Liver (tissue), 9 donors: ENCODE results near the gene PCDH15. TPM values are rescaled to one million over a fixed set of nuclear protein-coding genes. Genes with fewer than 3 reads are reported as not detected.
"Not testable (repeated sequence)": the region's sequence is repeated elsewhere in the genome, so short reads cannot be mapped to it uniquely, and the experiment has no call there.

Experiments used
- DNase-seq: peaks from one replicate; pipeline ENCODE4 v3.0.0-alpha.2; 2017; ENCODE audit warnings: low spot score
- H3K27ac ChIP-seq, 2 donors: one replicate each; pipeline ENCODE4 v1.7.0; 2013; ENCODE audit warnings: inconsistent platforms in 2 of 2, low read length in 2 of 2, control low read depth in 1 of 2, low read depth in 1 of 2, mild to moderate bottlenecking in 1 of 2
- H3K27me3 ChIP-seq, 4 donors: one replicate each; pipeline versions ENCODE4 v1.6.1 to v1.7.0; 2013; ENCODE audit warnings: low read length in 3 of 4, inconsistent platforms in 1 of 4, mild to moderate bottlenecking in 1 of 4, moderate library complexity in 1 of 4; ENCODE audit not compliant: control insufficient read depth in 4 of 4, insufficient read depth in 4 of 4
- H3K36me3 ChIP-seq, 4 donors: one replicate each; pipeline versions ENCODE4 v1.6.1 to v1.7.0; 2013; ENCODE audit warnings: low read length in 3 of 4, mild to moderate bottlenecking in 3 of 4, low read depth in 1 of 4, moderate library complexity in 1 of 4; ENCODE audit not compliant: control insufficient read depth in 4 of 4, insufficient read depth in 3 of 4
- H3K4me1 ChIP-seq, 4 donors: one replicate each; pipeline versions ENCODE4 v1.6.1 to v1.7.0; 2013; ENCODE audit warnings: low read length in 3 of 4, mild to moderate bottlenecking in 3 of 4, moderate library complexity in 1 of 4; ENCODE audit not compliant: control insufficient read depth in 4 of 4, insufficient read depth in 4 of 4
- H3K4me3 ChIP-seq, 3 donors: one replicate each; pipeline versions ENCODE4 v1.6.1 to v1.7.0; 2013; ENCODE audit warnings: low read length in 3 of 3, control low read depth in 1 of 3, low read depth in 1 of 3, mild to moderate bottlenecking in 1 of 3
- H3K9ac ChIP-seq, 2 donors: one replicate each; pipeline ENCODE4 v1.7.0; 2013; ENCODE audit warnings: low read length in 2 of 2, mild to moderate bottlenecking in 2 of 2, moderate library complexity in 2 of 2, control low read depth in 1 of 2, low read depth in 1 of 2
- H3K9me3 ChIP-seq, 4 donors: one replicate each; pipeline versions ENCODE4 v1.6.1 to v1.7.0; 2013; ENCODE audit warnings: low read length in 3 of 4; ENCODE audit not compliant: control insufficient read depth in 4 of 4
- ATF3 ChIP-seq: IDR thresholded peaks from 2 replicates; pipeline ENCODE4 v1.6.1; 2016; ENCODE audit warnings: antibody characterized with exemption
- EGR1 ChIP-seq, 2 donors: IDR thresholded peaks; 2 replicates each; pipeline ENCODE4 v1.6.1; 2016 to 2018; ENCODE audit warnings: antibody characterized with exemption in 2 of 2, low read depth in 2 of 2
- FOXA1 ChIP-seq: IDR thresholded peaks from 2 replicates; pipeline ENCODE4 v1.6.1; 2016; ENCODE audit warnings: antibody characterized with exemption
- FOXA2 ChIP-seq: IDR thresholded peaks from 2 replicates; pipeline ENCODE4 v1.6.1; 2016; ENCODE audit warnings: antibody characterized with exemption
- GABPA ChIP-seq, 2 donors: IDR thresholded peaks in 1 of 2; conservative IDR thresholded peaks in 1 of 2; 2 replicates each; pipeline ENCODE4 v1.6.1; 2016; ENCODE audit warnings: antibody characterized with exemption in 2 of 2, mild to moderate bottlenecking in 1 of 2, moderate library complexity in 1 of 2
- HNF4A ChIP-seq, 2 donors: conservative IDR thresholded peaks; 2 replicates each; pipeline ENCODE4 v1.6.1; 2016; ENCODE audit warnings: antibody characterized with exemption in 2 of 2, mild to moderate bottlenecking in 2 of 2
- HNF4G ChIP-seq: IDR thresholded peaks from 2 replicates; pipeline ENCODE4 v1.6.1; 2016; ENCODE audit warnings: antibody characterized with exemption
- JUND ChIP-seq, 2 donors: IDR thresholded peaks; 2 replicates each; pipeline ENCODE4 v1.6.1; 2016; ENCODE audit warnings: antibody characterized with exemption in 2 of 2
- MAX ChIP-seq: IDR thresholded peaks from 2 replicates; pipeline ENCODE4 v1.6.1; 2016; ENCODE audit warnings: antibody characterized with exemption
- NR2F2 ChIP-seq: IDR thresholded peaks from 2 replicates; pipeline ENCODE4 v1.6.1; 2016; ENCODE audit warnings: antibody characterized with exemption
- RAD21 ChIP-seq, 2 donors: IDR thresholded peaks; 2 replicates each; pipeline ENCODE4 v1.6.1; 2016; ENCODE audit warnings: antibody characterized with exemption in 2 of 2, mild to moderate bottlenecking in 2 of 2
- REST ChIP-seq: IDR thresholded peaks from 2 replicates; pipeline ENCODE4 v1.6.1; 2016; ENCODE audit warnings: antibody characterized with exemption, mild to moderate bottlenecking
- RXRA ChIP-seq, 2 donors: IDR thresholded peaks; 2 replicates each; pipeline ENCODE4 v1.6.1; 2017 to 2018; ENCODE audit warnings: antibody characterized with exemption in 2 of 2, mild to moderate bottlenecking in 1 of 2
- SP1 ChIP-seq: IDR thresholded peaks from 2 replicates; pipeline ENCODE4 v1.6.1; 2018; ENCODE audit warnings: antibody characterized with exemption, mild to moderate bottlenecking
- TAF1 ChIP-seq: conservative IDR thresholded peaks from 2 replicates; pipeline ENCODE4 v1.6.1; 2016; ENCODE audit warnings: antibody characterized with exemption, mild to moderate bottlenecking
- YY1 ChIP-seq: IDR thresholded peaks from 2 replicates; pipeline ENCODE4 v1.6.1; 2016; ENCODE audit warnings: antibody characterized with exemption, mild to moderate bottlenecking
- ZBTB33 ChIP-seq: IDR thresholded peaks from 2 replicates; pipeline ENCODE4 v1.6.1; 2016; ENCODE audit warnings: antibody characterized with exemption
- WGBS: extraction: QIAGEN DNeasy Blood & Tissue Kit; methylation state at CpG from one replicate; pipeline ENCODE4 v1.1.7; 2013; 5-methylcytosine and 5-hydroxymethylcytosine counted together
- polyA plus RNA-seq, 2 donors: library from polyadenylated mRNA; stranded (reverse) in 1 of 2; unstranded in 1 of 2; fragments of 200-250 nt in 1 of 2; fragments of >200 nt in 1 of 2; fragmentation: Nextera tagmentation in 1 of 2; extraction: Ambion mirVana in 1 of 2; gene quantifications; one replicate each; pipeline versions ENCODE4 v1.2.1 to v1.2.3, GENCODE V29; 2013 to 2015
- total RNA-seq, 2 donors: library from RNA; depleted of rRNA; stranded (reverse); fragments of >200 nt; gene quantifications; one replicate each; pipeline ENCODE4 v1.2.3, GENCODE V29; 2014
- TF ChIP-seq, protein P1 (sequence below): fragments of 150-350 bp; IDR thresholded peaks from 2 replicates; pipeline ENCODE4 v1.5.1; 2017; ENCODE audit warnings: improper control_type of control experiment, low read depth, low read length; ENCODE audit not compliant: missing input control
- donor health status: healthy.
- donor health status: healthy.
- donor health status: healthy.
- donor health status: healthy.
- donor health status: healthy.

PCDH15 gene
- total and polyA plus RNA-seq, 4 donors: 0.05 TPM; not detected in 3

DNA sequence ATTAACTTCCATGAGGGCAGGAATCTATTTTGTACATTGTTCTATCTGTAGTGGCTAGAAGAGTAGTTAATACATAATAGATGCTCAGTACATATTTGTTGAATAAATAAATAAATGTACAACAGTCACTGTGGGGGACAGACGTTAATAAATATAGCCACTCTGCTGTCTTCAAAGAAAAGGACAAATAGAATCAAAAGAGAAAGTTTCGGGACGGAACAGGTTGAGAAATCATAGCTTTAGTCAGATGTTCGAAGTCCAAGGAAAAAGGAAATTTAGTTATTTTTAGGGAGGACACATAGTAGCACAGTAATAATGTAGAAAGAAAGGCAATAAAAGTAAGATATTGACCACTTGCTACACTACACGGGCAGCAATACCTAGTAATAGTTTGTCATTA, 861.4 kb downstream of the PCDH15 start:
- Histone ChIP-seq H3K9ac (no peak overlapping the region), H3K36me3 (no peaks in the 10 kb centered on the region), H3K4me1 (no peaks in the 10 kb centered on the region), H3K27ac (no peak overlapping the region), H3K27me3 (no peaks in the 10 kb centered on the region), H3K4me3 (no peak overlapping the region), H3K9me3 (no peaks in the 10 kb centered on the region)
- TF ChIP-seq HNF4A (conservative IDR thresholded peaks at IDR 0.05): peak; percentile 21 to 73
- TF ChIP-seq RXRA (IDR thresholded peaks at IDR 0.05): no peak
- TF ChIP-seq EGR1 (IDR thresholded peaks at IDR 0.05; ENCODE audit: low read depth in 2 of 2): no peak
- TF ChIP-seq YY1: no peak
- peak; percentile 25 for TF ChIP-seq SP1
- TF ChIP-seq ZBTB33: no peak
- TF ChIP-seq TAF1: no peak
- DNase-seq: no peak
- WGBS: 33% methylated on average over 5 of the region's 5 CpGs

- 70% methylated on average over 3 of the region's 3 CpGs for WGBS
- H3K27me3 ChIP-seq: no peaks in the 10 kb centered on the region
- DNase-seq: no peak
- no peaks in the 10 kb centered on the region for H3K9me3 ChIP-seq
- H3K9ac ChIP-seq: no peak overlapping the region
- H3K4me1 ChIP-seq: no peaks in the 10 kb centered on the region
- no peak overlapping the region for H3K27ac ChIP-seq
- H3K36me3 ChIP-seq: no peaks in the 10 kb centered on the region
- TF ChIP-seq MAX (no peak), FOXA2 (no peak), GABPA (IDR thresholded peaks at IDR 0.05 in 1 of 2, conservative IDR thresholded peaks at IDR 0.05 in 1 of 2) (no peak), ZBTB33 (no peak), JUND (IDR thresholded peaks at IDR 0.05) (no peak), REST (no peak), ATF3 (no peak), HNF4G (no peak), EGR1 (IDR thresholded peaks at IDR 0.05; ENCODE audit: low read depth in 2 of 2) (no peak), RAD21 (IDR thresholded peaks at IDR 0.05) (no peak), RXRA (IDR thresholded peaks at IDR 0.05) (no peak), YY1 (no peak), HNF4A (conservative IDR thresholded peaks at IDR 0.05) (no peak), TAF1 (no peak), FOXA1 (no peak), NR2F2 (no peak), SP1 (no peak)
- TF ChIP-seq, protein P1, sequence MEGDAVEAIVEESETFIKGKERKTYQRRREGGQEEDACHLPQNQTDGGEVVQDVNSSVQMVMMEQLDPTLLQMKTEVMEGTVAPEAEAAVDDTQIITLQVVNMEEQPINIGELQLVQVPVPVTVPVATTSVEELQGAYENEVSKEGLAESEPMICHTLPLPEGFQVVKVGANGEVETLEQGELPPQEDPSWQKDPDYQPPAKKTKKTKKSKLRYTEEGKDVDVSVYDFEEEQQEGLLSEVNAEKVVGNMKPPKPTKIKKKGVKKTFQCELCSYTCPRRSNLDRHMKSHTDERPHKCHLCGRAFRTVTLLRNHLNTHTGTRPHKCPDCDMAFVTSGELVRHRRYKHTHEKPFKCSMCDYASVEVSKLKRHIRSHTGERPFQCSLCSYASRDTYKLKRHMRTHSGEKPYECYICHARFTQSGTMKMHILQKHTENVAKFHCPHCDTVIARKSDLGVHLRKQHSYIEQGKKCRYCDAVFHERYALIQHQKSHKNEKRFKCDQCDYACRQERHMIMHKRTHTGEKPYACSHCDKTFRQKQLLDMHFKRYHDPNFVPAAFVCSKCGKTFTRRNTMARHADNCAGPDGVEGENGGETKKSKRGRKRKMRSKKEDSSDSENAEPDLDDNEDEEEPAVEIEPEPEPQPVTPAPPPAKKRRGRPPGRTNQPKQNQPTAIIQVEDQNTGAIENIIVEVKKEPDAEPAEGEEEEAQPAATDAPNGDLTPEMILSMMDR: no peak
- no peak overlapping the region for H3K4me3 ChIP-seq
These were observed 870.4 kb downstream of the PCDH15 start for GRCh38 chr10:53930648-53931047.

DNA sequence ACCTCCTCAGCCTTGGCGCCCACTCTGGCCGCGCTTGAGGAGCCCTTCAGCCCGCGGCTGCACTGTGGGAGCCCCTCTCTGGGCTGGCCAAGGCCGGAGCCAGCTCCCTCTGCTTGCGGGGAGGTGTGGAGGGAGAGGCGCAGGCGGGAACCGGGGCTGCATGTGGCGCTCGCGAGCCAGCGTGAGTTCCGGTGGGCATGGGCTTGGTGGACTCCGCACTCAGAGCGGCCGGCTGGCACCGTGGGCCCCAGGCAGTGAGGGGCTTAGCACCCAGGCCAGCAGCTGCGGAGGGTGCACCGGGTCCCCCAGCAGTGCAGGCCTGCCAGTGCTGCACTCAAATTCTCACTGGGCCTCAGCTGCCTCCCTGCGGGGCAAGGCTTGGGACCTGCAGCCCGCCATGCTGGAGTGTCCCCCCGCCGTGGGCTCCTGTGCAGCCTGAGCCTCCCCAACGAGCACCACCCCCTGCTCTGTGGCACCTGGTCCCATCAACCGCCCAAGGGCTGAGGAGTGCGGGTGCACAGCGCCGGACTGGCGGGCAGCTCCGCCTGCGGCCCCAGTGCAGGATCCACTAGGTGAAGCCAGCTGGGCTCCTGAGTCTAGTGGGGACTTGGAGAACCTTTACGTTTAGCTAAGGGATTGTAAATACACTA, 876.9 kb downstream of the PCDH15 start:
- not testable (repeated sequence) for DNase-seq, H3K27me3 ChIP-seq, H3K9ac ChIP-seq, H3K27ac ChIP-seq, H3K9me3 ChIP-seq, H3K4me3 ChIP-seq, H3K4me1 ChIP-seq, H3K36me3 ChIP-seq
- WGBS: 95% methylated on average over 34 of the region's 34 CpGs
